Mucosa of descending colon (tissue), 3 donors: ENCODE measurements around the gene TMEM178B. TPM values are rescaled to one million over a fixed set of nuclear protein-coding genes. Genes with fewer than 3 reads are reported as not detected.

Experiments
- ATAC-seq: fragments of 200-7000 bp; cut with Tn5 transposase; one replicate; pipeline ENCODE4 v1.9.1; 2020; ENCODE audit warnings: mild to moderate bottlenecking, moderate library complexity
- DNase-seq, 3 donors: peaks; one replicate each; pipeline ENCODE4 v3.0.0-alpha.2; 2020
- H3K36me3 ChIP-seq: fragments of 200-600 bp; one replicate; pipeline ENCODE4 v1.8.0; 2021; ENCODE audit warnings: low read depth, mild to moderate bottlenecking
- H3K4me1 ChIP-seq: fragments of 200-600 bp; one replicate; pipeline ENCODE4 v1.8.0; 2021; ENCODE audit warnings: low read depth, mild to moderate bottlenecking
- H3K4me3 ChIP-seq: fragments of 200-600 bp; one replicate; pipeline ENCODE4 v1.8.0; 2021; ENCODE audit warnings: mild to moderate bottlenecking
- H3K9me3 ChIP-seq: fragments of 200-600 bp; one replicate; pipeline ENCODE4 v1.8.0; 2021; ENCODE audit warnings: mild to moderate bottlenecking
- CTCF ChIP-seq: fragments of 200-600 bp; IDR thresholded peaks from one replicate; pipeline ENCODE4 v1.8.0; 2022; ENCODE audit warnings: antibody characterized with exemption, mild to moderate bottlenecking
- intact Hi-C, 2 donors: fragments of 100-400 bp; cut with DNase I in 1 of 2; cut with micrococcal nuclease in 1 of 2; formaldehyde crosslinking; loops; one replicate each; pipeline versions ENCODE4 v1.11.0 to v1.11.1; 2022; cut with DNase I, micrococcal nuclease
- total RNA-seq, 3 donors: library from RNA; stranded (reverse); fragmentation: NEBNext Ultra II Directional in 2 of 3; extraction: Animal tissue kit (Norgen Biotek cat#: 25700) in 2 of 3; gene quantifications; one replicate each; pipeline versions ENCODE4 v1.2.1 to v1.2.4, GENCODE V29; 2021 to 2023
- donor health status: DM: no; HTN: no; CAD: no; lungs with moderate emphysema.
- donor health status: DM: no; HTN: no; CAD: no.
- donor health status: DM: no; HTN: yes; CAD: no.

Gene TMEM178B
- total RNA-seq, 3 donors from 2014 or later: 0.22 to 2.0 (median 0.32) TPM

- no peak overlapping the region for H3K4me3 ChIP-seq
- no peaks in the 10 kb centered on the region for H3K9me3 ChIP-seq
- TF ChIP-seq CTCF: no peak
- no peaks in the 10 kb centered on the region for H3K4me1 ChIP-seq
- intact Hi-C loops: no loop called here
- DNase-seq (no peak), ATAC-seq (no peak)
- no peaks in the 10 kb centered on the region for H3K36me3 ChIP-seq
Observed at GRCh38 chr7:141468341-141468740, 394.5 kb downstream of the TMEM178B start.

- Histone ChIP-seq H3K4me3 (no peak overlapping the region), H3K9me3 (no peaks in the 10 kb centered on the region), H3K4me1 (no peaks in the 10 kb centered on the region), H3K36me3 (no peaks in the 10 kb centered on the region)
- DNase-seq: no peak
- TF ChIP-seq CTCF: no peak
- intact Hi-C loops: no loop called here
- no peak for ATAC-seq
Observed at GRCh38 chr7:141475679-141476078, 401.8 kb downstream of the TMEM178B start.

- Histone ChIP-seq H3K9me3 (no peaks in the 10 kb centered on the region), H3K4me1 (no peaks in the 10 kb centered on the region), H3K4me3 (no peak overlapping the region), H3K36me3 (no peaks in the 10 kb centered on the region)
- ATAC-seq: no peak
- intact Hi-C loops: no loop called here
- no peak for DNase-seq
- TF ChIP-seq CTCF: no peak
Observed at GRCh38 chr7:141477865-141478264, 404.0 kb downstream of the TMEM178B start.

- TF ChIP-seq CTCF: no peak
- Histone ChIP-seq H3K4me3 (no peak overlapping the region), H3K4me1 (no peaks in the 10 kb centered on the region), H3K9me3 (no peaks in the 10 kb centered on the region), H3K36me3 (no peaks in the 10 kb centered on the region)
- intact Hi-C loops: no loop called here
- ATAC-seq (no peak), DNase-seq (no peak)
Observed at GRCh38 chr7:141478845-141479244, 405.0 kb downstream of the TMEM178B start.

- no peak for TF ChIP-seq CTCF
- Histone ChIP-seq H3K4me1 (no peaks in the 10 kb centered on the region), H3K4me3 (no peak overlapping the region), H3K9me3 (no peaks in the 10 kb centered on the region), H3K36me3 (no peaks in the 10 kb centered on the region)
- no peak for DNase-seq
- intact Hi-C loops: no loop called here
- no peak for ATAC-seq
Observed at GRCh38 chr7:141480953-141481352, 407.1 kb downstream of the TMEM178B start.

- intact Hi-C loops: no loop called here
- Histone ChIP-seq H3K9me3 (no peaks in the 10 kb centered on the region), H3K4me3 (no peak overlapping the region), H3K4me1 (no peaks in the 10 kb centered on the region), H3K36me3 (no peaks in the 10 kb centered on the region)
- no peak for ATAC-seq
- TF ChIP-seq CTCF: no peak
- DNase-seq: no peak
Observed at GRCh38 chr7:141481971-141482370, 408.1 kb downstream of the TMEM178B start.
